Panc1 (cell line): ENCODE data around the gene PSIP1. TPM values are rescaled to one million over a fixed set of nuclear protein-coding genes. Genes with fewer than 3 reads are reported as not detected.

Source experiments
- ATAC-seq: fragments of 200-7000 bp; cut with Tn5 transposase; 2 replicates; pipeline ENCODE4 v1.9.1; 2020; ENCODE audit warnings: mild to moderate bottlenecking, moderate library complexity
- BruUV-seq: library from RNA; stranded (reverse); fragments of 400-500 nt; replicated peaks from 2 replicates; lab custom pipeline; 2021; lab: Mats Ljungman, UMichigan
- CTCF ChIA-PET: fragments of 300-600 bp; sonication (Branson Sonifier 250); formaldehyde crosslinking; loops from one replicate; lab custom pipeline; 2022; ENCODE audit warnings: antibody characterized with exemption; lab: Charles Lee
- POLR2A ChIA-PET: fragments of 300-600 bp; sonication (Branson Sonifier 250); formaldehyde crosslinking; loops from one replicate; lab custom pipeline; 2022; ENCODE audit warnings: antibody characterized with exemption; lab: Charles Lee
- DNase-seq: peaks from one replicate; pipeline ENCODE4 v3.0.0-alpha.2; 2010; ENCODE audit warnings: low read depth, low spot score
- H3K27ac ChIP-seq: 2 replicates; pipeline ENCODE4 v1.5.1; 2011; ENCODE audit warnings: mild to moderate bottlenecking, low read length, inconsistent platforms
- H3K27me3 ChIP-seq: fragments of 200-500 bp; sonication (Bioruptor generic); 2 replicates; pipeline ENCODE4 v1.6.0; 2014; ENCODE audit warnings: low read length, inconsistent platforms; ENCODE audit not compliant: control insufficient read depth, insufficient read depth
- H3K36me3 ChIP-seq: fragments of 200-500 bp; sonication (Bioruptor generic); 2 replicates; pipeline ENCODE4 v1.5.1; 2014; ENCODE audit warnings: inconsistent platforms, mild to moderate bottlenecking, low read length, moderate library complexity; ENCODE audit not compliant: control insufficient read depth, insufficient read depth
- H3K4me1 ChIP-seq: 2 replicates; pipeline ENCODE4 v1.5.1; 2011; ENCODE audit warnings: inconsistent platforms, mild to moderate bottlenecking, low read length, moderate library complexity; ENCODE audit not compliant: control insufficient read depth, insufficient read depth
- H3K4me3 ChIP-seq, 2 experiments: 2 replicates each; pipeline ENCODE4 v1.5.1; 2011 to 2012; ENCODE audit warnings: low read depth in 2 of 2, low read length in 2 of 2, mild to moderate bottlenecking in 2 of 2, inconsistent platforms in 1 of 2, moderate library complexity in 1 of 2
- H3K9me3 ChIP-seq: fragments of 200-500 bp; sonication (Bioruptor generic); 2 replicates; pipeline ENCODE4 v1.5.1; 2014; ENCODE audit warnings: low read depth, mild to moderate bottlenecking, inconsistent platforms, low read length, moderate library complexity; ENCODE audit not compliant: control insufficient read depth, insufficient read depth
- CTCF ChIP-seq: fragments of 450-650 bp; IDR thresholded peaks from 2 replicates; pipeline ENCODE4 v1.5.1; 2017; ENCODE audit warnings: mild to moderate bottlenecking
- POLR2AphosphoS5 ChIP-seq: IDR thresholded peaks from 2 replicates; pipeline ENCODE4 v1.6.1; 2012; ENCODE audit warnings: mild to moderate bottlenecking, low read depth, low read length, moderate library complexity
- TCF7L2 ChIP-seq: IDR thresholded peaks from 2 replicates; pipeline ENCODE4 v1.6.1; 2011; ENCODE audit warnings: mild to moderate bottlenecking, low read depth, low read length, inconsistent platforms
- in situ Hi-C: cut with HindIII; loops from 2 replicates; pipeline ENCODE4 v1.10.0; 2016; ENCODE audit warnings: low sequenced_read_pairs, low pct_unique_long_range_greater_than_20kb
- intact Hi-C: fragments of 100-400 bp; cut with micrococcal nuclease; formaldehyde crosslinking; loops from one replicate; pipeline ENCODE4 v1.10.0; 2022; ENCODE audit not compliant: unreplicated experiment
- total RNA-seq: library from RNA; stranded (reverse); gene quantifications from one replicate; pipeline ENCODE4 v1.2.1, GENCODE V29; 2021; ENCODE audit not compliant: unreplicated experiment
- TF ChIP-seq, protein P1 (sequence below), 2 experiments: IDR thresholded peaks; 2 replicates each; pipeline ENCODE4 v1.6.1; 2011 to 2012; ENCODE audit warnings: low read depth in 2 of 2, control low read depth in 1 of 2, low read length in 1 of 2, mild to moderate bottlenecking in 1 of 2, moderate library complexity in 1 of 2; ENCODE audit not compliant: insufficient read depth in 1 of 2

PSIP1 gene
- total RNA-seq, 1 experiment from 2014 or later: 30.4 TPM

- Histone ChIP-seq H3K4me1 (no peaks in the 10 kb centered on the region), H3K4me3 (no peak overlapping the region), H3K36me3 (no peaks in the 10 kb centered on the region), H3K27me3 (no peaks in the 10 kb centered on the region), H3K27ac (no peak overlapping the region), H3K9me3 (no peaks in the 10 kb centered on the region)
- no TSS peak for BruUV-seq
- DNase-seq (no peak), ATAC-seq (no peak)
- in situ Hi-C loops: no loop called here
- intact Hi-C loops: no loop called here
- CTCF ChIA-PET: no interaction called here
- POLR2A ChIA-PET: no interaction called here
- TF ChIP-seq, protein P1, sequence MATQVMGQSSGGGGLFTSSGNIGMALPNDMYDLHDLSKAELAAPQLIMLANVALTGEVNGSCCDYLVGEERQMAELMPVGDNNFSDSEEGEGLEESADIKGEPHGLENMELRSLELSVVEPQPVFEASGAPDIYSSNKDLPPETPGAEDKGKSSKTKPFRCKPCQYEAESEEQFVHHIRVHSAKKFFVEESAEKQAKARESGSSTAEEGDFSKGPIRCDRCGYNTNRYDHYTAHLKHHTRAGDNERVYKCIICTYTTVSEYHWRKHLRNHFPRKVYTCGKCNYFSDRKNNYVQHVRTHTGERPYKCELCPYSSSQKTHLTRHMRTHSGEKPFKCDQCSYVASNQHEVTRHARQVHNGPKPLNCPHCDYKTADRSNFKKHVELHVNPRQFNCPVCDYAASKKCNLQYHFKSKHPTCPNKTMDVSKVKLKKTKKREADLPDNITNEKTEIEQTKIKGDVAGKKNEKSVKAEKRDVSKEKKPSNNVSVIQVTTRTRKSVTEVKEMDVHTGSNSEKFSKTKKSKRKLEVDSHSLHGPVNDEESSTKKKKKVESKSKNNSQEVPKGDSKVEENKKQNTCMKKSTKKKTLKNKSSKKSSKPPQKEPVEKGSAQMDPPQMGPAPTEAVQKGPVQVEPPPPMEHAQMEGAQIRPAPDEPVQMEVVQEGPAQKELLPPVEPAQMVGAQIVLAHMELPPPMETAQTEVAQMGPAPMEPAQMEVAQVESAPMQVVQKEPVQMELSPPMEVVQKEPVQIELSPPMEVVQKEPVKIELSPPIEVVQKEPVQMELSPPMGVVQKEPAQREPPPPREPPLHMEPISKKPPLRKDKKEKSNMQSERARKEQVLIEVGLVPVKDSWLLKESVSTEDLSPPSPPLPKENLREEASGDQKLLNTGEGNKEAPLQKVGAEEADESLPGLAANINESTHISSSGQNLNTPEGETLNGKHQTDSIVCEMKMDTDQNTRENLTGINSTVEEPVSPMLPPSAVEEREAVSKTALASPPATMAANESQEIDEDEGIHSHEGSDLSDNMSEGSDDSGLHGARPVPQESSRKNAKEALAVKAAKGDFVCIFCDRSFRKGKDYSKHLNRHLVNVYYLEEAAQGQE (IDR thresholded peaks at IDR 0.05; ENCODE audit: insufficient read depth in 1 of 2, low read depth in 2 of 2, low read length in 1 of 2): no peak
- TF ChIP-seq TCF7L2: no peak
Observed at GRCh38 chr9:15541872-15542271, 31.1 kb upstream of the PSIP1 start.

GRCh38 chr9:15531380-15531779 lies 20.6 kb upstream of the PSIP1 start:
- TF ChIP-seq CTCF (no peak), TCF7L2 (no peak), POLR2AphosphoS5 (no peak)
- TF ChIP-seq, protein P1 (IDR thresholded peaks at IDR 0.05; ENCODE audit: insufficient read depth in 1 of 2, low read depth in 2 of 2, low read length in 1 of 2): no peak
- BruUV-seq: no TSS peak
- intact Hi-C loops: no loop called here

More at GRCh38 chr9:15531380-15531779, 20.6 kb upstream of the PSIP1 start:
- in situ Hi-C loops: no loop called here
- ChIA-PET CTCF (no interaction called here), POLR2A (no interaction called here)
- Histone ChIP-seq H3K4me3 (no peak overlapping the region), H3K9me3 (no peaks in the 10 kb centered on the region), H3K27me3 (no peaks in the 10 kb centered on the region), H3K36me3 (no peaks in the 10 kb centered on the region), H3K4me1 (no peaks in the 10 kb centered on the region), H3K27ac (no peak overlapping the region)
- DNase-seq (no peak), ATAC-seq (no peak)
